Measurements from ENCODE around the gene MMP2.

- TF ChIP-seq CTCF (IDR thresholded peaks at IDR 0.05; ENCODE audit: poor library complexity, severe bottlenecking) (no peak), RAD21 (conservative IDR thresholded peaks at IDR 0.05) (no peak), EP300 (conservative IDR thresholded peaks at IDR 0.05; ENCODE audit: poor library complexity, severe bottlenecking) (no peak), POLR2AphosphoS5 (IDR thresholded peaks at IDR 0.05) (no peak), MXI1 (conservative IDR thresholded peaks at IDR 0.05; ENCODE audit: poor library complexity, severe bottlenecking) (no peak), SMC3 (conservative IDR thresholded peaks at IDR 0.05; ENCODE audit: poor library complexity) (no peak), REST (IDR thresholded peaks at IDR 0.05; ENCODE audit: borderline replicate concordance) (no peak), EZH2 (IDR thresholded peaks at IDR 0.05; ENCODE audit: borderline replicate concordance, insufficient read depth, low read length, poor library complexity, severe bottlenecking) (no peak)
Measured at GRCh38 chr16:55534756-55535155, 55.8 kb downstream of the MMP2 start.

All from neural cell (in vitro differentiated cells).